PC-9 (cell line): ENCODE data around the gene RNASET2. TPM values are rescaled to one million over a fixed set of nuclear protein-coding genes. Genes with fewer than 3 reads are reported as not detected.

ENCODE experiments used
- BruUV-seq: library from RNA; stranded (reverse); fragments of 400-500 nt; replicated peaks from 2 replicates; lab custom pipeline; 2021; lab: Mats Ljungman, UMichigan
- CTCF ChIA-PET: fragments of 300-600 bp; sonication (Branson Sonifier 250); formaldehyde crosslinking; loops from one replicate; lab custom pipeline; 2022; ENCODE audit warnings: antibody characterized with exemption; lab: Charles Lee
- POLR2A ChIA-PET: fragments of 300-600 bp; sonication (Branson Sonifier 250); formaldehyde crosslinking; loops from one replicate; lab custom pipeline; 2022; ENCODE audit warnings: antibody characterized with exemption; ENCODE audit not compliant: unreplicated experiment; lab: Charles Lee
- DNase-seq, 2 experiments: peaks; one replicate each; pipeline versions ENCODE4 v3.0.0 to v3.0.0-alpha.2; 2015 to 2022; ENCODE audit warnings: mixed read lengths in 1 of 2
- H2AFZ ChIP-seq: fragments of 200-600 bp; sonication (generic); 2 replicates; pipeline ENCODE4 v1.8.1; 2017; ENCODE audit warnings: antibody characterized with exemption
- H3F3A ChIP-seq: fragments of 200-600 bp; sonication (generic); 2 replicates; pipeline ENCODE4 v1.8.1; 2017; ENCODE audit warnings: antibody characterized with exemption, mild to moderate bottlenecking, low read depth; ENCODE audit not compliant: insufficient read depth
- H3K27ac ChIP-seq: fragments of 200-600 bp; sonication (generic); 2 replicates; pipeline ENCODE4 v1.6.1; 2016; ENCODE audit warnings: mixed run types
- H3K27me3 ChIP-seq: fragments of 200-600 bp; sonication (generic); 2 replicates; pipeline ENCODE4 v1.6.1; 2016; ENCODE audit warnings: low read depth, mixed run types; ENCODE audit not compliant: insufficient read depth
- H3K36me3 ChIP-seq: fragments of 200-600 bp; sonication (generic); 2 replicates; pipeline ENCODE4 v1.6.1; 2016; ENCODE audit warnings: low read depth, mixed run types
- H3K4me1 ChIP-seq: fragments of 200-600 bp; sonication (generic); replicated peaks from 2 replicates; pipeline ENCODE4 v1.6.1; 2016; ENCODE audit warnings: mixed run types; ENCODE audit not compliant: insufficient read depth
- H3K4me2 ChIP-seq: fragments of 200-600 bp; sonication (generic); 2 replicates; pipeline ENCODE4 v1.6.1; 2017; ENCODE audit warnings: mixed run types
- H3K4me3 ChIP-seq: fragments of 200-600 bp; sonication (generic); 2 replicates; pipeline ENCODE4 v1.6.1; 2016; ENCODE audit warnings: mixed run types
- H3K79me2 ChIP-seq: fragments of 200-600 bp; sonication (generic); 2 replicates; pipeline ENCODE4 v1.6.1; 2017; ENCODE audit warnings: low read depth, mixed run types
- H3K9me2 ChIP-seq: fragments of 200-600 bp; sonication (generic); 2 replicates; pipeline ENCODE4 v1.8.1; 2017; ENCODE audit warnings: mild to moderate bottlenecking; ENCODE audit not compliant: insufficient read depth
- H3K9me3 ChIP-seq: fragments of 200-600 bp; sonication (generic); 2 replicates; pipeline ENCODE4 v1.8.1; 2016; ENCODE audit warnings: low read depth; ENCODE audit not compliant: insufficient read depth
- H4K20me1 ChIP-seq: fragments of 200-600 bp; sonication (generic); 2 replicates; pipeline ENCODE4 v1.8.1; 2017; ENCODE audit not compliant: insufficient read depth
- CTCF ChIP-seq: fragments of 200-600 bp; sonication (generic); conservative IDR thresholded peaks from 2 replicates; pipeline ENCODE4 v1.6.1; 2017; ENCODE audit warnings: mixed run types, antibody characterized with exemption, mild to moderate bottlenecking, moderate library complexity
- EZH2 ChIP-seq: fragments of 200-600 bp; sonication (generic); IDR thresholded peaks from 2 replicates; pipeline ENCODE4 v1.8.0; 2017; ENCODE audit warnings: antibody characterized with exemption, low read depth
- intact Hi-C: fragments of 100-400 bp; cut with micrococcal nuclease; formaldehyde crosslinking; loops from one replicate; pipeline ENCODE4 v1.10.0; 2022; ENCODE audit not compliant: unreplicated experiment
- total RNA-seq: library from RNA; stranded (reverse); gene quantifications from 2 replicates; pipeline ENCODE4 v1.2.3, GENCODE V29; 2021

The RNASET2 gene
- total RNA-seq, 1 experiment from 2014 or later = 16.3 TPM

GRCh38 chr6:166942393-166943168 lies 13.8 kb downstream of the RNASET2 start:
- intact Hi-C loops = loop anchor here (5.0 kb wide), 1 partner anchor 55 kb away; the partner anchor contains the start of gene CEP43
- ChIA-PET CTCF (no interaction called here), POLR2A (interaction anchor here (0.7 kb wide), 1 partner anchor 197 kb away, joined by 4 read pairs; no protein-coding TSS in a partner anchor)
- no peak overlapping the region for H3K4me3 ChIP-seq
- H3K9me3 ChIP-seq = no peaks in the 10 kb centered on the region
- no peak for DNase-seq
- no peak for TF ChIP-seq CTCF
- TF ChIP-seq EZH2 = no peak
- peaks cover 18% of the 10 kb centered on the region for H3K4me1 ChIP-seq
- no TSS peak for BruUV-seq
- H3K36me3 ChIP-seq = no peaks in the 10 kb centered on the region
- no peaks in the 10 kb centered on the region for H3K27me3 ChIP-seq
- no peaks in the 10 kb centered on the region for H4K20me1 ChIP-seq
- no peak overlapping the region for H2AFZ ChIP-seq
- no peak overlapping the region for H3K4me2 ChIP-seq
- H3K79me2 ChIP-seq = no peaks in the 10 kb centered on the region
- no peaks in the 10 kb centered on the region for H3K9me2 ChIP-seq
- H3K27ac ChIP-seq = no peak overlapping the region
- peaks cover 20% of the 10 kb centered on the region; the same call in 1 of the 2 replicates for H3F3A ChIP-seq

GRCh38 chr6:166940643-166941068 lies 15.7 kb downstream of the RNASET2 start:
- POLR2A ChIA-PET = no interaction called here

GRCh38 chr6:166939894-166940293 lies 16.5 kb downstream of the RNASET2 start:
- no peaks in the 10 kb centered on the region for H3K9me3 ChIP-seq
- peak overlapping the region; percentile 68 for H3K27ac ChIP-seq
- peaks cover 20% of the 10 kb centered on the region; the same call in 1 of the 2 replicates for H3F3A ChIP-seq
- H3K9me2 ChIP-seq = no peaks in the 10 kb centered on the region
- H2AFZ ChIP-seq = no peak overlapping the region
- no peaks in the 10 kb centered on the region for H3K27me3 ChIP-seq
- ChIA-PET CTCF (no interaction called here), POLR2A (no interaction called here)
- H3K36me3 ChIP-seq = no peaks in the 10 kb centered on the region
- H4K20me1 ChIP-seq = no peaks in the 10 kb centered on the region
- H3K4me3 ChIP-seq = no peak overlapping the region
- no peaks in the 10 kb centered on the region for H3K79me2 ChIP-seq
- no peak for TF ChIP-seq EZH2
- no peak for TF ChIP-seq CTCF
- peak overlapping the region; percentile 22; the same call in 1 of the 2 replicates for H3K4me2 ChIP-seq
- DNase-seq = no peak
- no TSS peak for BruUV-seq
- H3K4me1 ChIP-seq = peaks cover 18% of the 10 kb centered on the region
- intact Hi-C loops = loop anchor here (1.0 to 5.0 kb wide), 3 partner anchors 45 to 62 kb away; partner anchors contain the start of gene CEP43

More at GRCh38 chr6:166940643-166941068, 15.7 kb downstream of the RNASET2 start:
- TF ChIP-seq EZH2 (no peak), CTCF (no peak)
- intact Hi-C loops = loop anchor here (1.0 to 5.0 kb wide), 3 partner anchors 46 to 62 kb away; partner anchors contain the start of gene CEP43
- Histone ChIP-seq H3K27me3 (no peaks in the 10 kb centered on the region), H3K4me1 (peaks cover 18% of the 10 kb centered on the region), H4K20me1 (no peaks in the 10 kb centered on the region), H3F3A (peaks cover 20% of the 10 kb centered on the region; the same call in 1 of the 2 replicates), H3K9me3 (no peaks in the 10 kb centered on the region), H3K36me3 (no peaks in the 10 kb centered on the region), H3K9me2 (no peaks in the 10 kb centered on the region), H2AFZ (no peak overlapping the region), H3K4me3 (no peak overlapping the region), H3K4me2 (peak overlapping the region; percentile 22), H3K27ac (peak overlapping the region; percentile 68), H3K79me2 (no peaks in the 10 kb centered on the region)
- CTCF ChIA-PET = no interaction called here
- no TSS peak for BruUV-seq
- DNase-seq = peak; percentile 81 to 92
